COR-L47 (cell line): Measurements from ENCODE around the gene QRSL1.
"Not testable (repeated sequence)": the region's sequence is repeated elsewhere in the genome, so short reads cannot be mapped to it uniquely, and the experiment has no call there.

ENCODE experiments used
- DNase-seq: peaks from one replicate; lab custom pipeline; 2025; lab: John Stamatoyannopoulos, UW

Gene QRSL1

GRCh38 chr6:106629103-106629858, at the start of gene QRSL1, which contains the start of gene RTN4IP1:
TSS of gene QRSL1 (plus strand) at chr6:106629578. CDS start at chr6:106629682, 104 bp downstream.
TSS of gene RTN4IP1 (minus strand) at chr6:106629498. CDS start at chr6:106629021, 477 bp downstream.
- DNase-seq = peak; percentile 82

- DNase-seq = no peak
Observed at GRCh38 chr6:106581468-106581867, 47.9 kb upstream of the QRSL1 start.

GRCh38 chr6:106586815-106587415, 42.5 kb upstream of the QRSL1 start:
- DNase-seq = no peak

DNA sequence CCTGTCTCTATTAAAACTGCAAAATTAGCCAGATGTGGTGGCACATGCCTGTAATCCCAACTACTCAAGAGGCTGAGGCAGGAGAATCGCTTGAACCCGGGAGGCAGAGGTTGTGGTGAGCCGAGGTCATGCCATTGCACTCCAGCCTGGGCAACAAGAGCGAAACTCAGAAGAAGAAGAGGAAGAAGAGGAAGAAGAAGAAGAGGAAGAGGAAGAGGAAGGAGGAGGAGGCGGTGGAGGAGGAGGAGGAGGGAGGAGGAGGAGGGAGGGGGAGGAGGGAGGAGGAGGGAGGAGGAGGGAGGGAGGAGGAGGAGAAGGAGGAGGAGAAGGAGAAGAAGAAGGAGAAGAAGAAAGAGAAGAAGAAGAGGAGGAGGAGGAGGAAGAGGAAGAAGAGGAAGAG, 40.4 kb upstream of the QRSL1 start:
- DNase-seq = not testable (repeated sequence)

DNA sequence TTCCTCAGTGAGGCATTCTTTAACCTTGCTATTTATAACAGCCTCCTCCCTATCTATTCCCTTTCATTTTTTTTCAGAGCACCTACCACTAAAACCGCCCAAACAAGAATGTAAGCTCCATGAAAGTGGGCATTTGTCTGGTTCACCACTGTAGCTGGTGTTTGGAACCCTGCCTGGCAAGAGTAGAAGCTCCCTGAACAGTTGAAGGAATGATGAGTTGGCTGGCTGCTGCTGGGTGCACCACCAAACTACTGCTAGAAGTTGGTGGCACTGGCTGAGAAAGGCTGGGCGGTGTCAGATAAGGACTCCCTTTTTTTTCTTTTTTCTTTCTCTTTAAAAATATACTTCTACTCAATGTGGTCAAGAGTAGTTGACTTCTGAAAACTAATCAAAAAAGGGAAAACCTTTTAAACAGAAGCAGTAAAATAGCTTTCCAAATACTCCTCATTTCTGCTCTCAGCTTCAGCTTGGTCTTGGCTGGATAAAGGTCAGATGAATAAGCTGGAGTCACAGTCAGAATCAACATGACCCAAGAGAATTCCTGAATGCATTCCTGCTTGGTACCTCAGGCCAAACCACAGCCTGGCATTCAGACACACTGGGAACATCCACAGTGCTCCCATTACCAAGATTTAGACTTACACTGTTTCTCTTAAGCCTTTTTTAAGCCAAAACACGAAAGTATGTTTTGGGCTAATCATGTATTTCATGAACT, 38.1 kb upstream of the QRSL1 start:
- DNase-seq = no peak

DNA sequence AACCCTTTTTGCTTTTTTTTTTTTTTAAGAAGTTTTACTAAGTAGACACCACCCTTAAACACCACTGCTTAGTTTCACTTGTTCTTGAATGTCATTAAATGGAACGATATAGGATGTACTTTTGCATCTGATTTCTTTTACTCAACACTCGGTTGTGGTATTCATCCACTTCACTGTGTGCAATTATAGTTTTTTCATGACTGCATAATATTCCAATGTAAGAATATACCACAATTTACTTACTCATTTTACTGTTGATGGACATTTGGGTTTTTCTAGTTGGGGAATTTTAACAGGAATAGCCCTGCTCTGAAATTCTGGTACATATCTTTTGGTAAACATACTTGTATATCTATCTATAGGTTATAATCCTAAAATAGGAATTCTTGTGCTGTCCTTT, 29.9 kb upstream of the QRSL1 start:
- DNase-seq = no peak

- DNase-seq = no peak
Observed at GRCh38 chr6:106600329-106600728, 29.0 kb upstream of the QRSL1 start.

- peak; percentile 34 for DNase-seq
Observed at GRCh38 chr6:106608080-106608668, 21.2 kb upstream of the QRSL1 start.

DNA sequence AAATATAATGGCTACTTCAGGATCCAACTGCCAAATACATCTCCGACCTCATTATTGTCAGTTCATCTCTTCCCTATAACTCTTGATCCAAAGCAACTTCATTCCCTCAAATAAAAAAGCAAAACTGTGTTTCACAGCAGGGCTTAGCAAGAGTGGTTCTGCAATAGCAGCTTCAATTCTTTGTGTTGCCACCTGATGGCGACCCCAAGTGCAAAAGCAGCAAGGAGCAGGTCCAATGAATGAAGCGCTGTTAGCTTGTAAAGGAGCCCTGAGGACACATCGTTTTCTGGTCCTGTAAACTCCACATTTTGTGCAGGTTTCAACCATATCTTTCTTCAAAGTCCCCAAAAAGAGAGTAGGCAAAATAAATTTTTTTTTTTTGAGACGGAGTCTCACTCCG, 19.7 kb upstream of the QRSL1 start:
- no peak for DNase-seq

DNA sequence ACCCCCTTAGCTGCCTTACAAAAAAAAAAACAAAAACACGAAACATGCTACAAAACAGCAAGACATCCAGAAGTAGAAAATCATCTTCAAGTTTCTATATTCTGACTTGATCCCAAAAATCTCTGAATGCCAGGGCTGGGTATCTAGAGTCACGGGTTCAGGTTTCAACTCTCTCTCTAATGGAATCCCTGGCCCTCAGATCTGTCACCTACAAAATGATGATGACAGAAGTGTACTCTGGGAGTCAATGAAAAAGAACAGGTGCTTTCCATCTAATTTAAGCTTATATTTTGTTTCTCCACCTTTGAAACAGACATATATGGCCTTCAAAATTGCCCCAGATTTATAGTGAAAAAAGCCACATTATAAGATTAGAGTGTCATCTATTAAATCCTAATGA, 18.3 kb upstream of the QRSL1 start:
- no peak for DNase-seq

DNA sequence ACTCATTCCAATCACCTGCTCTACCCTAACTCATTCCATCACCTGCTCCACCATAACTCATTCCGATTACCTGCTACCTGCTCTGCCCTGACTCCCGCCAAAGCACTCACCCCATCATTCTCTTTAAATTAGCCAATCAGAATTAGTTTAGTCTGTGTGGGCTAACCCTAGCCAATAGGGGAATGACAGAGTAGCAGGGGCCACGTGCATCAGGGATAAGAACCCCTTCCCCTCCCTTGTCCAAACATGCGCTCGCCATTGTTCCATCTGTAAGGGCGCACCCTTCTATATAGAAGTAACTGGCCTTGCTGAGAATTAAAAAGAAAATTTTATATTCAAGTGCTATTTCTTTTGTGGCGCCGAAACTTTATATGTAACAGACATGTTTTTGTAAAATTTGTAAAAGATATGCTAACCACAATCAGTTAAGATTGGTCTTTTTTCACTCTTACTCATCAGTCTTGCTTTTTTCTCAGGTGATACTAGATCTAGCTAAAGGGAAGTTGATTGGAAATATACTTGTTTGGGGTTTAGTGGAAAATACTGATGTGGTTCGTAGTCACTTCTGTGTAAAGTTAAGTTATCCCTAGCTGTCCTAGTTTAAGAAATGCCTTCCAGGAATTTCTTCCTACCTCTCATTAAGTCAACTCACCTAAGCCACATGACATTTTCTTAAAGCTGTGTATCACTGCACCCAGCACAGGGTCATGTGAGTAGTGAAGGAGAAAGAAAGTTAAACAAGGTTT, 16.5 kb upstream of the QRSL1 start:
- no peak for DNase-seq

DNA sequence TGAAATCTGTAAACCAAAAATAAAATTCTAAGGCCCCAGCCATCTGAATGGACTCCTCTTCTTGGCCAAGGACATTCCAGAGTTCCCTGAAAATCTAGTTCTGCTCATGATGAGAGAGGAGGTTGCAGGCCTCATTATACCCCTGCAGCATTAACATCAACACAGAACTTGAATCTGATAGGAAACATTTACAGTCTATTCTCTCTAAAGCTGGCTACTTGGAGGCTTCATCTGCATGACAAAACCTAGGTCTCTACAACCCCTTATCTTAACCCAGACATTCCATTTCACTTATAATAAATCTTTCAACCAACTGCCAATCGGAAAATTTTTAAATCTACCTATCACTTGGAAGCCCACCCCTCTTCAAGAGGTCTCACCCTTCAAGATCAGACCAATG, 15.8 kb upstream of the QRSL1 start:
- no peak for DNase-seq

- no peak for DNase-seq
Observed at GRCh38 chr6:106614166-106614565, 15.2 kb upstream of the QRSL1 start.

GRCh38 chr6:106614592-106615257, 14.7 kb upstream of the QRSL1 start:
- no peak for DNase-seq

DNA sequence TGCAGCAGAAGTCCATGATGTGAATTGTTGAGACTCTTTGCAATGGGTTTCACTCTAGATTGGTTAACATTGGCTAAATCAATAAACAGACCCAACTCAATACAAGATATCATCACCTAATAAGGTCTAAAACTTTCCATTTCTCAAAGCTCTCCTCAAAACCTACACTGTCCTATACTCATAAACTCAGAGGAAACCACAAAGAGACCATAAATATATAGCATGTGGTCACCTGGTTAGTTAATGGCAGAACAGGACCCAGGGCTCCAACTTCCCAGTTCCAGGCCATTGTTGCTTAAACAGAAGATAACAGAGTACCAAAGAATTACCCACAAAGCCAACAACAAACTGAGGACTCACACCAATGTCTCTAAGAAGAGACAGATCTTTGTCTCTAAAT, 12.1 kb upstream of the QRSL1 start:
- DNase-seq = no peak

DNA sequence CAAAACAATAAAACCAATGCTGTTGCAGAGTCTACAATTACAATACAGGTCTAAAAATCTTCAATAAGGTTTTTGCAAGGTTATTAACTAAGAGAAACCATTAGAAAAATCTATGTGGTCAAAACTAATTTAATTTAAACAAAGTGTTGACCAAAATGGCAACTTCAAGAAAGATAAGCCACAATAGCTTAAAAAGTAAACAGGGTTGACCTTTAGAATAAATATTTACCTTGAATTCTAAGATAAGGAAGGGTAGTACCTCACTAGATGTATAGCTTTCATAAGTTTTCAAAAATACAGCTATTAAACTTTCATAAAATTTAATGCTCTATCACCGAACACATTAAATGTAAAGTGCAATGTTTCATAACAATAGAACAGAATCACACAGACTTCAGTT, 11.5 kb upstream of the QRSL1 start:
- no peak for DNase-seq

- no peak for DNase-seq
Observed at GRCh38 chr6:106618324-106618723, 11.1 kb upstream of the QRSL1 start.

DNA sequence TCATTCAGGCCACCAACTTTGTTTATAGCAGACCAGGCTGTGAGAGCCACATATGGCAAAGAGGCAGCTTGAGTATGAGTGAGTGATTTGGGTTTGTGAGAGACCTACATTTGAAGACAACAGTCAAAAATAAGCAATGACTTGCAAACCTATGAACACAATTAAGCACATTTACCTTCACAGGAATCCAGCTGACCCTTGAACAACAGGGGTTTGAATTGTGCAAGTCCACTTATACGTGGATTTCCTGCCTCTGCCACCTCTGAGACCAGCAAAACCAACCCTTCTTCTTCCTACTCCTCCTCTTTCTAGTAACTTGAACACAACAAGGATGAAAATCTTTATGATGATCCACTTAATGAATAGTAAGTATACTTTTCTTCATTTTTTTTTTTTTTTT, 10.2 kb upstream of the QRSL1 start:
- no peak for DNase-seq

DNA sequence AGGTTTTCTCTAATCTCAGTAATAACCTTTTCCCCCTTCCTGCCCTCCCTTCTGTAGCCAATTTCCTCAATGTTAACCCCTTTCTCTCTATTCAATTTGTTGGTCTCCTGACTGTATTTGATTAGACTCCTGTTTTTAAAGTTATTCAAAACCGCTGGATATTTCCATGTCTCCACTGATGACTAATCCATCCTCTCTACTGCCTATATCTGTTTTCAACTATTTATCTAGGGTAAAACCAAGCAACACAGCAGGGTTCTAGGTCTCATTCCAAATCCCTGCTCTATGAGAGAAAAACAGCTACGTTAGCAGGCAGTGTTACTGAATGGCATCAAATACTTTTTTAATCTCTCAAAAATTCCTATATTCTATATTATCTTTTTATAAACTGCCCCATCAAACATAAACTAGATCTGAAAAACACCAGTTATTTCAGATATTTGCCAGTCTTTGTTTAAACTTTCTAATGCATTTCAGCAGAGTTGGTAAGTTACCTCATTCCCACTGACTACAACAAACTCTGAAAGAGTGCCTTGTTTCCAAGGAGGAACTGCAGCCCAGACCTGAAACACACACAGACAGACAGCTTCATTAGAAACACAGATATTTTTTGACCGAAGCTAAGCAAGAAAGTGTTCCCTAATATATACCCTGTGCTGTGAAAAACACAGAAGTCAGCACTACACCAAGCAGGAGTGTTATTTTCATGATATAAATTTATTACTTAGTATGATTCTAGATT, 8.3 kb upstream of the QRSL1 start:
- no peak for DNase-seq

DNA sequence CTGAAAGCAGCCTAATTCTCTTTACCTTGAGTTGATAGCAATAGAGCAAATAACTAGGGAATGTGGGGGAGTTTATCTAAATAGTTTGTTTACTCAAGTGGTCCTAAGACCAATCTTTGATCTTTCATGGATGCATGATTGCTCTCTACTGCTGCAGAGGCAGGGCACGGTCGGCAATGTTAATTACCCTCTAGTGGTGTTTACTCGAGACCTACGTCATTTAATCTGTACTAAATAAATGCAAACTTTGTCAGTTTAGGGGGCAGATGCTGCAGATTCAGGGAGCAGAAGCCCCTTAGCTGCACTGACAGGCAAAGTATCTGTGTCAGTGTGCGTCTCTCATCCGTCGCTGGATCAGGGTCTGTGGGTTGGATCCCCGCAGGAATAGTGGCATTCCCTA, 7.0 kb upstream of the QRSL1 start:
- DNase-seq = no peak

GRCh38 chr6:106623039-106623438, 6.3 kb upstream of the QRSL1 start:
- no peak for DNase-seq
